Right lobe of liver (tissue), 6 donors: Measurements from ENCODE around the gene FADS1. TPM values are rescaled to one million over a fixed set of nuclear protein-coding genes. Genes with fewer than 3 reads are reported as not detected.

Experiments
- ATAC-seq, 4 donors: fragments of 200-7000 bp; cut with Tn5 transposase; one replicate each; pipeline ENCODE4 v1.9.1; 2020; ENCODE audit warnings: mild to moderate bottlenecking in 4 of 4, moderate library complexity in 4 of 4
- DNase-seq, 3 donors: peaks; one replicate each; pipeline ENCODE4 v3.0.0-alpha.2; 2020
- H3K27ac ChIP-seq, 3 donors: fragments of 200-600 bp; one replicate each; pipeline ENCODE4 v1.8.0; 2022
- H3K27me3 ChIP-seq, 2 donors: fragments of 200-600 bp; one replicate each; pipeline ENCODE4 v1.8.0; 2022
- H3K36me3 ChIP-seq, 4 donors: fragments of 200-600 bp; sonication (generic) in 1 of 4; one replicate each; pipeline versions ENCODE4 v1.5.1 to v1.8.0; 2017 to 2022; ENCODE audit warnings: control low read depth in 1 of 4
- H3K4me1 ChIP-seq, 4 donors: fragments of 200-600 bp; sonication (generic) in 1 of 4; one replicate each; pipeline versions ENCODE4 v1.5.1 to v1.8.0; 2017 to 2022; ENCODE audit warnings: control low read depth in 1 of 4
- H3K4me3 ChIP-seq, 3 donors: fragments of 200-600 bp; one replicate each; pipeline ENCODE4 v1.8.0; 2022
- H3K9me3 ChIP-seq, 4 donors: fragments of 200-600 bp; sonication (generic) in 1 of 4; one replicate each; pipeline versions ENCODE4 v1.5.1 to v1.8.0; 2017 to 2022; ENCODE audit warnings: control low read depth in 1 of 4
- CTCF ChIP-seq, 4 donors: fragments of 200-600 bp in 3 of 4; fragments of 450-650 bp in 1 of 4; IDR thresholded peaks; one replicate each; pipeline versions ENCODE4 v1.5.1 to v1.8.0; 2016 to 2022; ENCODE audit warnings: antibody characterized with exemption in 4 of 4, mild to moderate bottlenecking in 2 of 4
- POLR2A ChIP-seq: fragments of 450-650 bp; IDR thresholded peaks from one replicate; pipeline ENCODE4 v1.6.1; 2017; ENCODE audit warnings: antibody characterized with exemption, mild to moderate bottlenecking
- WGBS: methylation state at CpG from one replicate; pipeline ENCODE4 v1.1.6; 2018; ENCODE audit warnings: low coverage, low lambda C conversion rate; ENCODE audit not compliant: insufficient coverage; ENCODE audit errors: missing lambda C conversion rate; 5-methylcytosine and 5-hydroxymethylcytosine counted together
- intact Hi-C, 2 donors: fragments of 100-400 bp; cut with DNase I; formaldehyde crosslinking; loops; one replicate each; pipeline versions ENCODE4 v1.11.2 to v1.14.1; 2022
- total RNA-seq, 6 experiments: library from RNA; depleted of rRNA in 2 of 6; stranded (reverse); fragments of >200 nt in 2 of 6; fragmentation: NEBNext Ultra II Directional in 3 of 6; extraction: Animal tissue kit (Norgen Biotek cat#: 25700) in 3 of 6; gene quantifications; one replicate each; pipeline versions ENCODE4 v1.1.0 to v1.2.4, GENCODE V29; 2016 to 2023
- donor health status: DM: no; HTN: yes; CAD: no.
- donor health status: DM: no; HTN: no; CAD: no.
- donor health status: DM: no; HTN: no; CAD: no.
- donor health status: DM: no; HTN: yes; CAD: no.
- donor health status: DM: no; HTN: yes; CAD: no.

Gene FADS1
- total RNA-seq, 6 experiments from 2014 or later, result 18.3 to 87.6 (median 34.8) TPM

- Histone ChIP-seq H3K9me3 (no peaks in the 10 kb centered on the region), H3K4me1 (peaks cover 0 to 31% (median 6%) of the 10 kb centered on the region in 4 donors), H3K4me3 (no peak overlapping the region), H3K27ac (no peak overlapping the region), H3K27me3 (no peaks in the 10 kb centered on the region), H3K36me3 (no peaks in the 10 kb centered on the region)
- peak in 1 of 4 donors; percentile 7 for TF ChIP-seq CTCF (IDR thresholded peaks at IDR 0.05)
- TF ChIP-seq POLR2A, result no peak
- intact Hi-C loops, result no loop called here
- ATAC-seq, result peak in 1 of 4 donors; percentile 5
- no CpG with 5 or more reads among the region's 22 CpGs for WGBS
- DNase-seq, result no peak
These were observed 52.1 kb downstream of the FADS1 start for GRCh38 chr11:61764606-61765260.

GRCh38 chr11:61763930-61764605 is 52.7 kb downstream of the FADS1 start:
- TF ChIP-seq POLR2A (no peak), CTCF (IDR thresholded peaks at IDR 0.05) (no peak)
- DNase-seq, result no peak
- intact Hi-C loops, result no loop called here
- WGBS, result 68% methylated on average over 4 of the region's 23 CpGs
- Histone ChIP-seq H3K4me3 (no peak overlapping the region), H3K9me3 (no peaks in the 10 kb centered on the region), H3K36me3 (no peaks in the 10 kb centered on the region), H3K27ac (no peak overlapping the region), H3K27me3 (no peaks in the 10 kb centered on the region), H3K4me1 (peaks cover 0 to 25% (median 3%) of the 10 kb centered on the region in 4 donors)
- ATAC-seq, result no peak

GRCh38 chr11:61762798-61763197 is 54.0 kb downstream of the FADS1 start:
- DNase-seq, result no peak
- TF ChIP-seq POLR2A (no peak), CTCF (IDR thresholded peaks at IDR 0.05) (no peak)

GRCh38 chr11:61762223-61762615 is 54.6 kb downstream of the FADS1 start:
- H3K4me1 ChIP-seq, result peaks cover 0 to 21% (median 0%) of the 10 kb centered on the region in 4 donors
- ATAC-seq, result no peak

More at GRCh38 chr11:61762798-61763197, 54.0 kb downstream of the FADS1 start:
- 40% methylated on average over 1 of the region's 15 CpGs for WGBS
- Histone ChIP-seq H3K27ac (no peak overlapping the region), H3K27me3 (no peaks in the 10 kb centered on the region), H3K9me3 (no peaks in the 10 kb centered on the region), H3K4me1 (peaks cover 0 to 16% (median 0%) of the 10 kb centered on the region in 4 donors), H3K4me3 (no peak overlapping the region), H3K36me3 (no peaks in the 10 kb centered on the region)
- intact Hi-C loops, result no loop called here
- no peak for ATAC-seq

More at GRCh38 chr11:61762223-61762615, 54.6 kb downstream of the FADS1 start:
- intact Hi-C loops, result no loop called here
- no peaks in the 10 kb centered on the region for H3K27me3 ChIP-seq
- no peaks in the 10 kb centered on the region for H3K36me3 ChIP-seq
- no peak overlapping the region for H3K27ac ChIP-seq
- DNase-seq, result no peak
- 86% methylated on average over 1 of the region's 10 CpGs for WGBS
- TF ChIP-seq POLR2A (no peak), CTCF (IDR thresholded peaks at IDR 0.05) (no peak)
- H3K4me3 ChIP-seq, result no peak overlapping the region
- no peaks in the 10 kb centered on the region for H3K9me3 ChIP-seq
